ENCODE measurements around the gene SLC26A11. TPM values are rescaled to one million over a fixed set of nuclear protein-coding genes. Genes with fewer than 3 reads are reported as not detected.

Gene SLC26A11
- total and polyA plus RNA-seq, 2 of the 13 experiments (the other 11 are each of a cell fraction or from before 2014, with no cell fraction given), result 8.7 to 13.2 TPM

DNA sequence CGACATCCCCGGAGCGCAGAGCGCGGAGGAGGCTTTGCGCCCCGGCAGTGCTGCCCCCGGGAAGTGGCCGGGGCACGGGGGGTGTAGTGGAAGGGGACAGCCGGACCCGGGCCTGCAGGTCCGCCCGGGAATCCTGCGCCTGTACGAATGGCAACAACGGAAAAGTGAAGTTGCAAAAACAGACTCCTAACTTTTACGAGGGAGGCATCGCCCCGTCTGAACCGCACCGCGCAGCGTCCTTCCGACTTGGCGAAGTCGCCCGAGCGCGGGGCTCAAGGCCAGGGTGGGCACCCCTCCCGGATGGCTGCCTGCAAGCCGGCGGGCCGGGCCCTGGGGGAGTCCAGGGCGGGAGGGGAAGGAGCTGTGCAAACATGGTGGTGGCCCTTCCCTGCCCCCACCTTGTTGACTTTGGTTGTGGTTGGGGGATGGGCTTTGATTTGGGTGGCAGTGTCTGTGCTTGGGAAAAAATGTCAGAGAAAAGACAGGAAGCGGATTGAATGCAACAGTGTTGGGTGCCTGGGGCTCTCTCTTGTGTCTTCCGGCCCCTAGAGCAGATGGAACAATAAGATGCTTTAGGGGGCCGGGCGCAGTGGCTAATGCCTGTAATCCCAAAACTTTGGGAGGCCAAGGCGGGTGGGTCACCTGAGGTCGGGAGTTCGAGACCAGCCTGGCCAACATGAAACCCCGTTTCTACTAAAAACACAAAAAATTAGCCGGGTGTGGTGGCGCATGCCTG is 41.1 kb downstream of the SLC26A11 start (continued):
- TF ChIP-seq, protein P1, sequence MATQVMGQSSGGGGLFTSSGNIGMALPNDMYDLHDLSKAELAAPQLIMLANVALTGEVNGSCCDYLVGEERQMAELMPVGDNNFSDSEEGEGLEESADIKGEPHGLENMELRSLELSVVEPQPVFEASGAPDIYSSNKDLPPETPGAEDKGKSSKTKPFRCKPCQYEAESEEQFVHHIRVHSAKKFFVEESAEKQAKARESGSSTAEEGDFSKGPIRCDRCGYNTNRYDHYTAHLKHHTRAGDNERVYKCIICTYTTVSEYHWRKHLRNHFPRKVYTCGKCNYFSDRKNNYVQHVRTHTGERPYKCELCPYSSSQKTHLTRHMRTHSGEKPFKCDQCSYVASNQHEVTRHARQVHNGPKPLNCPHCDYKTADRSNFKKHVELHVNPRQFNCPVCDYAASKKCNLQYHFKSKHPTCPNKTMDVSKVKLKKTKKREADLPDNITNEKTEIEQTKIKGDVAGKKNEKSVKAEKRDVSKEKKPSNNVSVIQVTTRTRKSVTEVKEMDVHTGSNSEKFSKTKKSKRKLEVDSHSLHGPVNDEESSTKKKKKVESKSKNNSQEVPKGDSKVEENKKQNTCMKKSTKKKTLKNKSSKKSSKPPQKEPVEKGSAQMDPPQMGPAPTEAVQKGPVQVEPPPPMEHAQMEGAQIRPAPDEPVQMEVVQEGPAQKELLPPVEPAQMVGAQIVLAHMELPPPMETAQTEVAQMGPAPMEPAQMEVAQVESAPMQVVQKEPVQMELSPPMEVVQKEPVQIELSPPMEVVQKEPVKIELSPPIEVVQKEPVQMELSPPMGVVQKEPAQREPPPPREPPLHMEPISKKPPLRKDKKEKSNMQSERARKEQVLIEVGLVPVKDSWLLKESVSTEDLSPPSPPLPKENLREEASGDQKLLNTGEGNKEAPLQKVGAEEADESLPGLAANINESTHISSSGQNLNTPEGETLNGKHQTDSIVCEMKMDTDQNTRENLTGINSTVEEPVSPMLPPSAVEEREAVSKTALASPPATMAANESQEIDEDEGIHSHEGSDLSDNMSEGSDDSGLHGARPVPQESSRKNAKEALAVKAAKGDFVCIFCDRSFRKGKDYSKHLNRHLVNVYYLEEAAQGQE (IDR thresholded peaks at IDR 0.05; ENCODE audit: borderline replicate concordance in 1 of 2, low read depth in 1 of 2, low read length in 2 of 2), result no peak
- no peak for TF ChIP-seq ZFP36 (IDR thresholded peaks at IDR 0.05; ENCODE audit: borderline replicate concordance, low read depth, low read length, partially characterized antibody)
- TF ChIP-seq, protein P2, sequence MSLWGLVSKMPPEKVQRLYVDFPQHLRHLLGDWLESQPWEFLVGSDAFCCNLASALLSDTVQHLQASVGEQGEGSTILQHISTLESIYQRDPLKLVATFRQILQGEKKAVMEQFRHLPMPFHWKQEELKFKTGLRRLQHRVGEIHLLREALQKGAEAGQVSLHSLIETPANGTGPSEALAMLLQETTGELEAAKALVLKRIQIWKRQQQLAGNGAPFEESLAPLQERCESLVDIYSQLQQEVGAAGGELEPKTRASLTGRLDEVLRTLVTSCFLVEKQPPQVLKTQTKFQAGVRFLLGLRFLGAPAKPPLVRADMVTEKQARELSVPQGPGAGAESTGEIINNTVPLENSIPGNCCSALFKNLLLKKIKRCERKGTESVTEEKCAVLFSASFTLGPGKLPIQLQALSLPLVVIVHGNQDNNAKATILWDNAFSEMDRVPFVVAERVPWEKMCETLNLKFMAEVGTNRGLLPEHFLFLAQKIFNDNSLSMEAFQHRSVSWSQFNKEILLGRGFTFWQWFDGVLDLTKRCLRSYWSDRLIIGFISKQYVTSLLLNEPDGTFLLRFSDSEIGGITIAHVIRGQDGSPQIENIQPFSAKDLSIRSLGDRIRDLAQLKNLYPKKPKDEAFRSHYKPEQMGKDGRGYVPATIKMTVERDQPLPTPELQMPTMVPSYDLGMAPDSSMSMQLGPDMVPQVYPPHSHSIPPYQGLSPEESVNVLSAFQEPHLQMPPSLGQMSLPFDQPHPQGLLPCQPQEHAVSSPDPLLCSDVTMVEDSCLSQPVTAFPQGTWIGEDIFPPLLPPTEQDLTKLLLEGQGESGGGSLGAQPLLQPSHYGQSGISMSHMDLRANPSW (CRISPR knock-in tag; IDR thresholded peaks at IDR 0.05; ENCODE audit: borderline replicate concordance), result peak; percentile 38; the same call in 1 of the 2 replicates
- TF ChIP-seq AGO2 (optimal IDR thresholded peaks at IDR 0.05; ENCODE audit: low read depth, low read length), result peak; percentile 97
- 0 out of 2 replicates have a peak, but pooled peaks have one; percentile 10 for TF ChIP-seq LCORL (IDR thresholded peaks at IDR 0.05)
- TF ChIP-seq LCORL (CRISPR knock-in tag; IDR thresholded peaks at IDR 0.05), result peak; percentile 93
- TF ChIP-seq GLI4 (CRISPR knock-in tag; IDR thresholded peaks at IDR 0.05; ENCODE audit: borderline replicate concordance), result no peak; the same call in 1 of the 2 replicates
- TF ChIP-seq ZFP37 (CRISPR knock-in tag; IDR thresholded peaks at IDR 0.05; ENCODE audit: borderline replicate concordance), result no peak
- TF ChIP-seq ZZZ3 (CRISPR knock-in tag; IDR thresholded peaks at IDR 0.05; ENCODE audit: borderline replicate concordance), result no peak
- TF ChIP-seq NCOR1 (IDR thresholded peaks at IDR 0.05; ENCODE audit: borderline replicate concordance, low read length), result no peak
- TF ChIP-seq, protein P3, sequence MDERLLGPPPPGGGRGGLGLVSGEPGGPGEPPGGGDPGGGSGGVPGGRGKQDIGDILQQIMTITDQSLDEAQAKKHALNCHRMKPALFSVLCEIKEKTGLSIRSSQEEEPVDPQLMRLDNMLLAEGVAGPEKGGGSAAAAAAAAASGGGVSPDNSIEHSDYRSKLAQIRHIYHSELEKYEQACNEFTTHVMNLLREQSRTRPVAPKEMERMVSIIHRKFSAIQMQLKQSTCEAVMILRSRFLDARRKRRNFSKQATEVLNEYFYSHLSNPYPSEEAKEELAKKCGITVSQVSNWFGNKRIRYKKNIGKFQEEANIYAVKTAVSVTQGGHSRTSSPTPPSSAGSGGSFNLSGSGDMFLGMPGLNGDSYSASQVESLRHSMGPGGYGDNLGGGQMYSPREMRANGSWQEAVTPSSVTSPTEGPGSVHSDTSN (CRISPR knock-in tag; IDR thresholded peaks at IDR 0.05), result no peak
- TF ChIP-seq RCOR2 (CRISPR knock-in tag; IDR thresholded peaks at IDR 0.05), result peak; percentile 82
- peak; percentile 21; the same call in 1 of the 2 replicates for TF ChIP-seq TSC22D2 (CRISPR knock-in tag; IDR thresholded peaks at IDR 0.05; ENCODE audit: borderline replicate concordance)
- TF ChIP-seq, protein P4, sequence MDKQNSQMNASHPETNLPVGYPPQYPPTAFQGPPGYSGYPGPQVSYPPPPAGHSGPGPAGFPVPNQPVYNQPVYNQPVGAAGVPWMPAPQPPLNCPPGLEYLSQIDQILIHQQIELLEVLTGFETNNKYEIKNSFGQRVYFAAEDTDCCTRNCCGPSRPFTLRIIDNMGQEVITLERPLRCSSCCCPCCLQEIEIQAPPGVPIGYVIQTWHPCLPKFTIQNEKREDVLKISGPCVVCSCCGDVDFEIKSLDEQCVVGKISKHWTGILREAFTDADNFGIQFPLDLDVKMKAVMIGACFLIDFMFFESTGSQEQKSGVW (CRISPR knock-in tag; IDR thresholded peaks at IDR 0.05; ENCODE audit: borderline replicate concordance), result no peak
- TF ChIP-seq TRIM24 (CRISPR knock-in tag; IDR thresholded peaks at IDR 0.05), result no peak
- TF ChIP-seq ZNF776 (CRISPR knock-in tag; IDR thresholded peaks at IDR 0.05), result no peak; the same call in 1 of the 2 replicates
- TF ChIP-seq FOXK1 (CRISPR knock-in tag; IDR thresholded peaks at IDR 0.05; ENCODE audit: borderline replicate concordance, low read depth), result peak; percentile 96
- no peak; the same call in 1 of the 2 replicates for TF ChIP-seq ZSCAN22 (CRISPR knock-in tag; IDR thresholded peaks at IDR 0.05)
- TF ChIP-seq ZFP41 (CRISPR knock-in tag; IDR thresholded peaks at IDR 0.05; ENCODE audit: borderline replicate concordance), result no peak
- TF ChIP-seq FLYWCH1 (CRISPR knock-in tag; IDR thresholded peaks at IDR 0.05), result 0 out of 2 replicates have a peak, but pooled peaks have one; percentile 32

Data from HepG2 (cell line).